Epithelial cell of esophagus (primary cell): ENCODE measurements around the gene CD6.

ENCODE experiments used
- DNase-seq: peaks from one replicate; pipeline ENCODE4 v3.0.0; 2010; ENCODE audit warnings: low read depth
- H3K4me3 ChIP-seq: 2 replicates; pipeline ENCODE4 v1.5.1; 2011; ENCODE audit warnings: mild to moderate bottlenecking, low read length, control low read depth
- TF ChIP-seq, protein P1 (sequence below): IDR thresholded peaks from 2 replicates; pipeline ENCODE4 v1.5.1; 2011; ENCODE audit warnings: low read depth, mild to moderate bottlenecking, low read length, control low read depth, inconsistent platforms; ENCODE audit not compliant: insufficient read depth; ENCODE audit errors: missing control alignments

The CD6 gene

DNA sequence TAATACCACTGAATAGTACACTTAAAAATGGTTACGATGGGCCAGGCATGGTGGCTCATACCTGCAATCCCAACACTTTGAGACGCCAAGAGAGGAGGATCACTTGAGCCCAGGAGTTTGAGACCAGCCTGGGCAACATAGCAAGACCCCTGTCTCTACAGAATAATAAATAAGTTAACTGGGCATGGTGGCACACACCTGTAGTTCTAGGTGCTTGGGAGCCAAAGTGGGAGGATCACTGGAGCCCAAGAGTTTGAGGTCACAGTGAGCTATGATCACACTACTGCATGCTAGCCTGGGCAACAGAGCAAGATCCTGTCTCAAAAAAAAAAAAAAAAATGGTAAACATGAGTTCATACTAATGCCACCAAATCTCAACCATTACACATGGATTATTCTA lies 61.3 kb downstream of the CD6 start:
- H3K4me3 ChIP-seq: no peak overlapping the region
- TF ChIP-seq, protein P1, sequence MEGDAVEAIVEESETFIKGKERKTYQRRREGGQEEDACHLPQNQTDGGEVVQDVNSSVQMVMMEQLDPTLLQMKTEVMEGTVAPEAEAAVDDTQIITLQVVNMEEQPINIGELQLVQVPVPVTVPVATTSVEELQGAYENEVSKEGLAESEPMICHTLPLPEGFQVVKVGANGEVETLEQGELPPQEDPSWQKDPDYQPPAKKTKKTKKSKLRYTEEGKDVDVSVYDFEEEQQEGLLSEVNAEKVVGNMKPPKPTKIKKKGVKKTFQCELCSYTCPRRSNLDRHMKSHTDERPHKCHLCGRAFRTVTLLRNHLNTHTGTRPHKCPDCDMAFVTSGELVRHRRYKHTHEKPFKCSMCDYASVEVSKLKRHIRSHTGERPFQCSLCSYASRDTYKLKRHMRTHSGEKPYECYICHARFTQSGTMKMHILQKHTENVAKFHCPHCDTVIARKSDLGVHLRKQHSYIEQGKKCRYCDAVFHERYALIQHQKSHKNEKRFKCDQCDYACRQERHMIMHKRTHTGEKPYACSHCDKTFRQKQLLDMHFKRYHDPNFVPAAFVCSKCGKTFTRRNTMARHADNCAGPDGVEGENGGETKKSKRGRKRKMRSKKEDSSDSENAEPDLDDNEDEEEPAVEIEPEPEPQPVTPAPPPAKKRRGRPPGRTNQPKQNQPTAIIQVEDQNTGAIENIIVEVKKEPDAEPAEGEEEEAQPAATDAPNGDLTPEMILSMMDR: no peak
- DNase-seq: no peak

DNA sequence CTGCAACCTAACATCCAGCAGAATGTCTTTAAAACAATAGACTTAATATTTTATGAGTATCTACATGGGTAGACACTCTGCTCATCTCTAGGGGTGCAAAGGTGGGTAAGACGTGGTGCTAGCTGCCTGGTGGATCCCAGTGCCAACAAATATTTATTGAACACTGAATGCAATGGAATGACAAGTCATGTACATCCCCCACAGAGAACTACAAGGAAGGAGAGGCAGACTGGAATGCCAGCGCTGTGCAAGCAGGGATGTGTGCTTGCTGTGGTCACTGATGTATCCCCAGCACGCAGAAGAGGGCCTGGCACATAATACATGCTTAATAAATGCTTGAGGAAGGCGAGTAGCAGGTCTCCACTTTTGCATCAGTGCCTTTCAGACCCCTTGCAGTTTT lies 61.9 kb downstream of the CD6 start:
- TF ChIP-seq, protein P1: no peak
- no peak for DNase-seq
- H3K4me3 ChIP-seq: no peak overlapping the region

DNA sequence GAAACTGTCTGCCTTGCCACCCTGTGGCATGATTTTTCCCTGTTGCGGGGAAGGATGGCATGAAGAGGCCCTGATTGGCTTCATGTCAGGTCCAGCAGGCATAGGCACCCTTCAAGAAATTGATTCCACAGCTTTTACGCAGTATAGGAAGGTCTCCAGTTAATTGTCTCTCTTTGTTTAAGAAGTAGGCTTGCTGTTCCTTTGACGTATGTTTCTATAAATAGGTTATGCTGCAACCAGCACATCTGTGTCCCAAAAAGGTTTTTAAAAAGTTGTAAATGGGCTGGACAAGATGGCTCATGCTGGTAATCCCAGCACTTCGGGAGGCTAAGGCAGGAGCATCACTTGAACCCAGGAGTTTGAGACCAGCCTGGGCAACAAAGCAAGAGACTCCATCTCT lies 62.6 kb downstream of the CD6 start:
- TF ChIP-seq, protein P1: no peak

DNA sequence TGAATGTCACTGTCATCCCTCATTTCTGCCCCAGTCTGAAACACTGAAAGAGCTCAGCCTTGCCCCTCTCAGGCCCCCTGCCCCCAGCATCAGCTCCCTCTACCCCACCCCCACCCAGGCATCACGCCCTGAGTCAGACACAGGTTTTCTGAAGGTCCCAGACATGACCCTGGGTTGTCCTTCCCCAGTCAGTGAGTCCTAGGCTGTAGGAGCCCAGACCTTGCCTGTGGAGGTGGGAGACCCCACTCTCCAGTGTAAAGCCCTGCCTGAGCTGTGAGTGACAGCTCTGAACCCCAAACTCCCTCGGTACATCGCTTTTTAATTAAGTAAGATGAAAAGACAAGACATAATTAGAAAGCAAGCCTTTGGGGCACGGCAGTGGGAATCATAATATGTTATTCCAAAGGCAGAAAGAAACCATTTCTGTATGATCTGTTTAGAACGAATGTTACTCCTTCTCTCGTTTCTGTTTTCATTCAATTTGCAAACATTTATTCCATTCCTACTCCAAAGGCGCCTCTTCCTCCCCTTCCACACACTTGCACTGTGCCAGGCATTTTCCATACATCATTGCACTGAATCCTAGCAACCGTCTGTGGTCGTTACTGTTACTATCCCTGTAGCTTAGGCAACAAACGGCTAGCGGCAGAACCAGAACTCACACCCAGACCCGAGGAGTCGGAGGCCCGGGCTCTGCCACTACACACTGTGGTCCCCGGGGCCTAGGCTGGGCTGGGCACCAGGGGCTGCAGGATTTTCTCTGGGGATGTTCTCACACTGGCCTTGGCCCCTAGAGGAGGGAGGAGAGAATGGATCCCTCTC lies 63.4 kb downstream of the CD6 start:
- no peak overlapping the region for H3K4me3 ChIP-seq
- DNase-seq: no peak
- TF ChIP-seq, protein P1: no peak

More for the DNA sequence above, 62.6 kb downstream of the CD6 start:
- no peak overlapping the region for H3K4me3 ChIP-seq
- no peak for DNase-seq

- H3K4me3 ChIP-seq: no peak overlapping the region
Measured at GRCh38 chr11:61035526-61035835, 64.0 kb downstream of the CD6 start.

GRCh38 chr11:61037441-61038093 lies 66.1 kb downstream of the CD6 start:
- TF ChIP-seq, protein P1: no peak
- DNase-seq: peak; percentile 36
- no peak overlapping the region for H3K4me3 ChIP-seq

More at GRCh38 chr11:61035526-61035835, 64.0 kb downstream of the CD6 start:
- TF ChIP-seq, protein P1: no peak
- no peak for DNase-seq
